NCI-H2107 treated with DMSO at 0.1 percent for 48 hours (cell line): ENCODE measurements around the gene RBFOX1.

Source experiments
- DNase-seq: peaks from one replicate; lab custom pipeline; 2025; ENCODE audit not compliant: unreplicated experiment; lab: John Stamatoyannopoulos, UW

RBFOX1 gene

GRCh38 chr16:7408700-7409365 is 76.2 kb downstream of the RBFOX1 start:
- DNase-seq = no peak

GRCh38 chr16:7419441-7419840 is 86.8 kb downstream of the RBFOX1 start:
- no peak for DNase-seq

GRCh38 chr16:7420079-7420478 is 87.4 kb downstream of the RBFOX1 start:
- DNase-seq = no peak

- DNase-seq = no peak
Measured at GRCh38 chr16:7420843-7421242, 88.2 kb downstream of the RBFOX1 start.

- DNase-seq = no peak
Measured at GRCh38 chr16:7421578-7421977, 88.9 kb downstream of the RBFOX1 start.

GRCh38 chr16:7422036-7422888 is 89.6 kb downstream of the RBFOX1 start:
- DNase-seq = no peak

- DNase-seq = no peak
Measured at GRCh38 chr16:7423434-7424044, 90.9 kb downstream of the RBFOX1 start.

- DNase-seq = no peak
Measured at GRCh38 chr16:7426161-7426560, 93.5 kb downstream of the RBFOX1 start.

- no peak for DNase-seq
Measured at GRCh38 chr16:7431723-7432122, 99.1 kb downstream of the RBFOX1 start.

GRCh38 chr16:7436306-7436705 is 103.7 kb downstream of the RBFOX1 start:
- DNase-seq = no peak

GRCh38 chr16:7437135-7437804 is 104.6 kb downstream of the RBFOX1 start:
- DNase-seq = no peak

- DNase-seq = no peak
Measured at GRCh38 chr16:7437843-7438242, 105.2 kb downstream of the RBFOX1 start.

- no peak for DNase-seq
Measured at GRCh38 chr16:7438601-7439000, 106.0 kb downstream of the RBFOX1 start.

GRCh38 chr16:7439518-7439917 is 106.9 kb downstream of the RBFOX1 start:
- no peak for DNase-seq

GRCh38 chr16:7440886-7441400 is 108.3 kb downstream of the RBFOX1 start:
- DNase-seq = no peak

GRCh38 chr16:7442050-7442449 is 109.4 kb downstream of the RBFOX1 start:
- DNase-seq = no peak

GRCh38 chr16:7443142-7443541 is 110.5 kb downstream of the RBFOX1 start:
- no peak for DNase-seq

- no peak for DNase-seq
Measured at GRCh38 chr16:7443648-7444365, 111.2 kb downstream of the RBFOX1 start.

GRCh38 chr16:7449306-7449705 is 116.7 kb downstream of the RBFOX1 start:
- no peak for DNase-seq

GRCh38 chr16:7449808-7450207 is 117.2 kb downstream of the RBFOX1 start:
- no peak for DNase-seq

- DNase-seq = no peak
Measured at GRCh38 chr16:7450440-7450839, 117.8 kb downstream of the RBFOX1 start.
